ENCODE results near the gene NRROS.

DNA sequence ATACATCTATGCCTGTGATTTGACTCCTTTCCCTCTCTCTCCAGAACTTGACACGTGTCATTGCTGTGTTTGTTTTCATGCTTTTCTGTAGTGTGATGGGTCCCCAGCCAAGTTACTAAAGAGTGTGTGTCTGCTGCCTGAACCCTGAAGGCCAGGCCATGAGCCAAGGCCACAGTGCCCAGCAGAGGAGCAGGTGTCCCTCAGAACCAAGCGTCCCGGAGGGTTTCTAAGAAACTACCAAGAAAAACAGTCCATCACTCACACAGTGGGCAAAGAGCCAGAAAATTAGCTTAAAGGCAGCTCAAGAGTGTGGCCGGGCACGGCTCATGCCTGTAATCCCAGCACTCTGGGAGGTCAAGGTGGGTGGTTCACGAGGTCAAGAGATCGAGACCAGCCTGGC is 35.8 kb upstream of the NRROS start:
- TF ChIP-seq, protein P1, sequence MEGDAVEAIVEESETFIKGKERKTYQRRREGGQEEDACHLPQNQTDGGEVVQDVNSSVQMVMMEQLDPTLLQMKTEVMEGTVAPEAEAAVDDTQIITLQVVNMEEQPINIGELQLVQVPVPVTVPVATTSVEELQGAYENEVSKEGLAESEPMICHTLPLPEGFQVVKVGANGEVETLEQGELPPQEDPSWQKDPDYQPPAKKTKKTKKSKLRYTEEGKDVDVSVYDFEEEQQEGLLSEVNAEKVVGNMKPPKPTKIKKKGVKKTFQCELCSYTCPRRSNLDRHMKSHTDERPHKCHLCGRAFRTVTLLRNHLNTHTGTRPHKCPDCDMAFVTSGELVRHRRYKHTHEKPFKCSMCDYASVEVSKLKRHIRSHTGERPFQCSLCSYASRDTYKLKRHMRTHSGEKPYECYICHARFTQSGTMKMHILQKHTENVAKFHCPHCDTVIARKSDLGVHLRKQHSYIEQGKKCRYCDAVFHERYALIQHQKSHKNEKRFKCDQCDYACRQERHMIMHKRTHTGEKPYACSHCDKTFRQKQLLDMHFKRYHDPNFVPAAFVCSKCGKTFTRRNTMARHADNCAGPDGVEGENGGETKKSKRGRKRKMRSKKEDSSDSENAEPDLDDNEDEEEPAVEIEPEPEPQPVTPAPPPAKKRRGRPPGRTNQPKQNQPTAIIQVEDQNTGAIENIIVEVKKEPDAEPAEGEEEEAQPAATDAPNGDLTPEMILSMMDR (IDR thresholded peaks at IDR 0.05), result no peak
- no peak for TF ChIP-seq POLR2A (IDR thresholded peaks at IDR 0.05)

Measured in lower leg skin (tissue), 3 donors.